Pulmonary artery endothelial cell (primary cell): ENCODE data around the gene KHK. TPM values are rescaled to one million over a fixed set of nuclear protein-coding genes. Genes with fewer than 3 reads are reported as not detected.
A peak's percentile ranks its signal among the peaks of the same experiment; 100 is the strongest.
"Not testable (repeated sequence)": the region's sequence is repeated elsewhere in the genome, so short reads cannot be mapped to it uniquely, and the experiment has no call there.

Source experiments
- DNase-seq: peaks from one replicate; pipeline ENCODE4 v3.0.0-alpha.2; 2011; ENCODE audit warnings: low read depth, low spot score
- total RNA-seq: library from RNA; depleted of rRNA; stranded (reverse); fragments of >200 nt; gene quantifications from 2 replicates; pipeline ENCODE4 v1.2.3, GENCODE V29; 2014

KHK gene
- total RNA-seq, 1 donor from 2014 or later = 2.1 TPM

- DNase-seq = peak; percentile 39
These were observed 27.3 kb upstream of the KHK start for GRCh38 chr2:27059141-27059820.

GRCh38 chr2:27060323-27060722, 26.2 kb upstream of the KHK start:
- no peak for DNase-seq

DNA sequence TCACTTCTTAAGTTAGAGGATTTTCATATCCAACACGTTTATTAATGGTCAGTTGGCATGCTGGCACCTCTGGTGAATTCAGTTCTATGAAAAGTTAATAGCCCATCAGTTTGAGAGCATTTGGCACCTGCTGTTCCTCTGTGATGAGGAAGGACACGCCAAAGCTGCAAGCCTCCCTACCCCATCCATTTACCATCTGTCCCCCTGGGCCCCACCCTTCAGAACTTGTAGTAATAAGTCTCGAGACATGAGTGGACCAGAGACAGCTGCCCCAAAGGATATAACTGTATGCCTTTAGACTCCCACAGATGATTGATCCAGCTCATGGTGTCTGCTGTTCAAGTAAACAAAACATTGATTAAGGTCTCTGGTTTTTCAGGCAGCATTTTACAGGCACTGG, 21.4 kb upstream of the KHK start:
- DNase-seq = no peak

GRCh38 chr2:27067385-27067784, 19.2 kb upstream of the KHK start:
- no peak for DNase-seq

DNA sequence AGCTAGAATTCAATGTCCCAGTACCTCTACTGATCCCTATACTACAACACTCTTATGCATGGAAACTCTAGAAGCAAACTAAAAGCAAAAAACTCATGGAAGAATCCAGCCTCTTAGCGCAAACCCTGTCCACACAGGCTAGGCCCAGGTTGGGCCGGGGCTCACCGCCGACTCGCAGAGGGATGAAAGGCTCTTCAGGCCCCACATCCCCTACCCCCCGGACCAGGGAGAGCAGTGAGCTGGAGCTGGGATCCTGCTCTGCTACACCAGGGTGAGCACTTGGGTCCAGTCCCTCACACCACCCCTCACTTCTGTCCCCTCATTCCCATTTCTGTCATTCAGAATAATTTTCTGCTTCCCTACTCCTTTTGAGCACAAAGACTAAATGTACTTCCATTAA, 17.1 kb upstream of the KHK start:
- no peak for DNase-seq

DNA sequence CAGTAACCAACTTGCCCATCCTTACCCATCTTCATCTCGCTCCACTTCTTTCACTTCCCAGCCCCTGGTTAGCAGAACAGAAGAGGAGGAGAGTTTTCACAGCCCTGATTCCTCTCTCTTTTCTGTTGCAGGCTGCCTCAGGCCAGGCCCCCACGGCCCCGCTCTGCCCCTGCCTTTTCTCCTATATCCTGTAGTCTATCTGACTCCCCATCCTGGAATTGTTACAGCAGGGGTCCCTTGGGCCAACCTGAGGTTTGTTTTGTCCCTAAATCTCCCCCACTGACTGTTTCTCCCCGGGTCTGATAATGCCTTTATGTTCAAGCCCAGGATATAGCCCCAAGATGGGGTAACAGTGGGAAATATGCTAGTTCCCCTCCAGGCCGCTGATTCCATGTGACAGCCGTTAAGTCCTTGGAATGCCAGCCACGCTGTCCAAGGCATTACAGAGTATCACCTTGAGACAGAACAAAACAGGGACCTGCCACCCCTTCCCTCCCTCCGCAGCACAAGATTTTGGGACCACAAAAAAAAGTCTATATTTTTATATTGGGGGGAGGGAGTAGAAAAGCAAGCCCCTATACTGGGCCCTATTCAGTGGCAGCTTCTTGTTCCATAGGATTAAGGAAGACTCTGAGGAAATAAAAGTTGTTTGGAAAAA, 16.5 kb upstream of the KHK start:
- DNase-seq = no peak

DNA sequence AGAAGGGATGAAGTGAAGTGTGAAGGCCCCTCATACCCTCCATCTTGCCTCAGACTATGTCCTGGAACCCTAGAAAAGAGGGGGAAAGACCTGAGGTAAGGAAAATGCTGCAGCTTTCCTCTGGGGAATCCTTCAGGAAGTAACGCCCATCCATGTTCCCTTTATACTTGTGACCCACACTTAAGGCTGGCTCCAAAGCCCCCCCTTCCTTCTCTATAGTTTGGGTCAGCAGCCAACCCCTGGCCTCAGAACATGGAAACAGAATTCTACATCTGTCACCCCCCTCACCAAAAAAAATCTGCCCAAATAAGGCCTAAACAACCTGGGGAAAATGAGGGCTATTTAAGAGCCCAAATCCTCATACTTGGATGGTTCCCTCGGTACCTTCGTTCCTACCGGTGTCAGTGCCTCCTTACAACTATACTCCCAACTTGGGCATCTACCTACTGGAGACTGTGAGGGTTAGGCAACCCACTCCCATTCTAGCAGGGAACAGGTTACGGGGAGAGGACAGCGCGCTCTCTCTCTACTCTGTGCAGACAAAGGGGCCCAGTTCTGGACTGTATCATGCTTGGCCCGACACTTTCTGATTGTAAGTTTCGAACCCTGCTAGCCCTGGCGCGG, 15.8 kb upstream of the KHK start:
- no peak for DNase-seq

DNA sequence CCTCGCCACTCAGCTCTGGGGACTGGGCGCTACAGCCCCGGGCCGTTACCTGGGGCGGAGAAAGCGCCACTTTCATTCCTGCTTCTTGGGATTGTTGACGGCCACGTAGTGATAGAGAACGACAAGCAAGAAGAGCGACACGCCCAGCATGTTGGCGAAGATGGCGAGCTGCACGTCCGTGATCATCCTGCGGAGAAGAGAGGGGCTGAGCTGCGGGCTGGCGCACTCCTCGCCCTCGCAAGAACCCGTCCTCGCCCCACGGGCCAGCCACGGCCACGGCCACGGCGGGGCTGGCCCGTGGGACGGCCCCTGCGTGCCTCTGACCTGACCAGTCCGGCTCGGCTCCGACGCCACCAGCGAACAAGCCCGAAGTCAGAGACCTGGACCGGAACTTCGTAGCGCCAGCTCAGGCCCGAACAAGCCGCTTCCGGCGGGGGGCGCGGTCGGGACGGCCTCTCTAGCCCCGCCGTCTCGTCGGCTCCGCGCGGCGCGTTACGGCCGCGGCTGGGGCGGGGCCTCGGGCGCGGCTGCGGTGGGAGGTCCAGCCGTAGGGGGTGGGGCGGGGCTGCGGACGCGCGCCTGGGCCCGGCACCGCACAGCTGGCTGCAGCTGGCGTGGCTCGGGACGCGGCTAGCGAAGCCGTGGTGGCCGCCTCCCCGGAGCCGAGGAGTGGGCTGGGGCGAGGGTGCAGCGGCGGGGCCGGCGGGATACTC, 15.1 kb upstream of the KHK start, which contains the start of gene OST4:
TSS of gene OST4 (minus strand) at position 378 of the 713 bp plus-strand sequence.
- peak; percentile 67 for DNase-seq

DNA sequence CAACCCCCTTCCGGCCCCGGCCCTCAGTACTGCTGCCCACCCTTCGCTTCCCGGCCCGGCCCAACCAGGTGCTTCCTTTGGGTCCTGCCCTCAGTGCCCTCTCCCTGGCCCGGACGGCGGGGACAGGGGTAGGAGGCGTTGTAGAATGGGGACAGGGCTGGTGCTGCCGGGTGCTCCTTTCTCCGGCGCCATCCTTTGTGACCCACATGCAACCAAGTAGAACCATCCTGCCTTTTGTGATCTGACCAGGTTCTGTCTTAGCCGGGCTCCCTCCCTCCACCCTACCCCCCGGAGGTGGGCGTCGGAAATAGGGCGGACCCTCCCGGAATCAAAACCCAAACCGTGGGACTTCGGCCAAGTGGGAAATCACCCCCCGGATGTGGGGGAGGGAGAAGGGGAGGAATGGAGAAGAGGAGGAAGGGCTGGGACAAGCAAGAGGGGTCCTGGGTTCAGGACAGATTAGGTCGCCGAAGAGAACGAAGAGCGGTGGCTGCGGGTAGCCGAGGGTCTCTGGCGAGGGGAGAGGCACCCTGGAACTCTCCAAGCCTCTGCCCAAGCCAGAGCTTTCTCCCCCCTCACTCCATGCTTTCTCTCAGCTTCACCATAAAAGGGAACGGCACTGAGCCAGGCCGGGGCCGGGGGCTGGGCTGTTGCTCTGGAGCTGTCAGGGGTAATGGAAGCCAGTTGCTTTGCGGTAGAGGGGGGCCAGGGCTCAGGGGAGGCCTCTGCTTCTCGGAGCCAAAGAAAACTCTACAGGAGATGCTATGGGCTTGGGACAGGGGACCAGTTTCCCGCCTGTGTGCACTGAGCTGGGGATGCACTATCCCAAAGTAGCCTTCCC, 14.4 kb upstream of the KHK start:
- no peak for DNase-seq

DNA sequence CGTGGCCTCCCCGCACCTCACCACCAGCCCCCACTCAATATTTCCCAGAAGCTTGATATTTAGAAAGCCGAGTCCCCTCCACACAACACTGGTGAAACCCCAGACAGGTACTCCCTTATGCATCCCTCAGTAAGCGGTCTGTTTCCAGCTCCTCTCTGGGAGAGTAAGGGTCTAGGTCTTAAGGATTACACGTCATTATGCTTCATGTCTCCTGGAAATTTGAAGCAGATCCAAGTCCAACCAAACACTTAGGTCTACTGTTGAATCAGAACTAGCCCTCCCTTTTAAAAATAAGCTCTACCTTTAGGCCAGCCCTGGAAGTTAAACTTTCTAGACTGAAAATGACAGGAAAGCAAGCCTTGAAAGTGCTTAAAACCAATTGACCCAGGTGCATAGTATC, 13.7 kb upstream of the KHK start:
- no peak for DNase-seq

DNA sequence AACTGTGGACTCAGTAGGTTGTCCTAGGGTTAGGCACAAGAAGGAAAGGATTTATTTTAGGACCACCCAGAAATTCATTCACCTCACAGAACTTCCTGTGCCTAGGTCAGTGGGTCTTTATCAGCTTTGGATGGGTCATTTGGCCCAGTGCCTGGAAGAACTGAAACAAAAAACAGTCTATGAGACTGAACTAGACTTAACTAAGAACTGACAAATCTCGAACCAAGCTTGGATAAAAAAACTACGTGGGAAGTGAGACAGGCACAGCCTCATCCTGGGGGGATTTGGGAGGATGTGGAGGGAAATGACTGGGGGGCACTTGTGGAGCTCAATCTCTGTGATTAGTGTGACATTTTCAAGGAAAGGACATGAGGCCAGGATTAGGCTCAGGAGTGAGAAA, 12.8 kb upstream of the KHK start:
- no peak for DNase-seq

GRCh38 chr2:27074738-27075565, 11.6 kb upstream of the KHK start:
- DNase-seq = no peak

DNA sequence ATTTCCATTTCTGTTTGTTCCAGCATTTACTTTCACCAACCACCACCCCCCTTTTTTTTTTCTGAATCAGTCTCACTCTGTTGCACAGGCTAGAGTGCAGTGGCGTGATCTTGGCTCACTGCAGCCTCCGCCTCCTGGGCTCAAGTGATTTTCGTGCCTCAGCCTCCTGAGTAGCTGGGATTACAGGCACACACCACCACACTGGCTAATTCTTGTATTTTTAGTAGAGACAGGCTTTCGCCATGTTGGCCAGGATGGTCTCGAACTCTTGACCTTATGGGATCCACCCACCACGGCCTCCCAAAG, 11.1 kb upstream of the KHK start:
- DNase-seq = not testable (repeated sequence)

DNA sequence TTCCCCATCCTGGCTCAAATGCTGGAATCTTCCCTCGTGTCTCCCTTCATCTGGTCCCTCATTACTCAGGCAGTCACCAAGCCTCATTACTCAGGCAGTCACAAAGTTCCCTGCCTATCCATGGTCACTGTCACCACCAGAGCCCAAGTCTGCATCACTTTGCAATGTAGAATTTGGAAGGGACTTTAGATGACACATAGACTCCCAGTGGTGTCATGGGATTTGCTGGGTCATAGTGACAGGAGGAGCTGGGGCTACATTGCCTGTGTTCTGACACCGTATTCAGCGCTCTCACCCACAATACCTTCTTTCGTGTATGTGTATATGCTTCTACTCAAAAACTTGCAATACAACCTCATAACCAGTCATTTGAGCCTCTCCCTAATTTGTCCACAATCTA, 10.2 kb upstream of the KHK start:
- DNase-seq = no peak

GRCh38 chr2:27077231-27077630, 9.3 kb upstream of the KHK start:
- no peak for DNase-seq

- no peak for DNase-seq
These were observed 8.0 kb upstream of the KHK start, which contains the start of gene EMILIN1 for GRCh38 chr2:27078267-27079194. Gene EMILIN1, plus strand, starts transcription at chr2:27078615. Its CDS starts 451 bp downstream, at chr2:27079066.

- DNase-seq = no peak
These were observed 7.1 kb upstream of the KHK start for GRCh38 chr2:27079233-27080139.

DNA sequence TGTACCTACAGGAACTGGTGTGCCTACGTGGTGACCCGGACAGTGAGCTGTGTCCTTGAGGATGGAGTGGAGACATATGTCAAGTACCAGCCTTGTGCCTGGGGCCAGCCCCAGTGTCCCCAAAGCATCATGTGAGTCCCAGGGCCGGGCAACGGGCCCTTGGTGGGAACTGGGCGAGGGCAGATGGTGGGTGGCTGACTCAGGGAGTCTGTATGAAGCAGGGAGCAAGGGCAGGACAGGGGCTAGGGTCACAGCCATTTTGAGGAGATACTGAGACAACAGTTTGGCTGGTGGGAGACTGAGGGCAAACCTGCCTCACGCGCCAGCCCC, 6.5 kb upstream of the KHK start:
- DNase-seq = no peak

- no peak for DNase-seq
These were observed 6.0 kb upstream of the KHK start for GRCh38 chr2:27080603-27080936.
